ENCODE measurements around the gene TAF15.
A peak's percentile ranks its signal among the peaks of the same experiment; 100 is the strongest.

The TAF15 gene

GRCh38 chr17:35875072-35875799 lies 66.0 kb downstream of the TAF15 start:
- peak; percentile 37 for DNase-seq

GRCh38 chr17:35875800-35876139 lies 66.5 kb downstream of the TAF15 start:
- DNase-seq: no peak

GRCh38 chr17:35876534-35876933 lies 67.2 kb downstream of the TAF15 start:
- no peak for DNase-seq

- no peak for DNase-seq
Measured at GRCh38 chr17:35877345-35878029, 68.2 kb downstream of the TAF15 start.

GRCh38 chr17:35878361-35878760 lies 69.1 kb downstream of the TAF15 start:
- DNase-seq: no peak

- no peak for DNase-seq
Measured at GRCh38 chr17:35879773-35880654, 70.7 kb downstream of the TAF15 start, which contains the start of gene CCL5. Gene CCL5, minus strand, starts transcription at chr17:35880360.

- no peak for DNase-seq
Measured at GRCh38 chr17:35889241-35889640, 80.0 kb downstream of the TAF15 start.

- no peak for DNase-seq
Measured at GRCh38 chr17:35889818-35890773, 80.8 kb downstream of the TAF15 start.

- no peak for DNase-seq
Measured at GRCh38 chr17:35890774-35891155, 81.5 kb downstream of the TAF15 start.

GRCh38 chr17:35891269-35891668 lies 82.0 kb downstream of the TAF15 start:
- DNase-seq: no peak

- DNase-seq: no peak
Measured at GRCh38 chr17:35892091-35893035, 83.1 kb downstream of the TAF15 start.

GRCh38 chr17:35893751-35894150 lies 84.5 kb downstream of the TAF15 start:
- DNase-seq: no peak

GRCh38 chr17:35894206-35894605 lies 84.9 kb downstream of the TAF15 start:
- no peak for DNase-seq

- DNase-seq: peak; percentile 93
Measured at GRCh38 chr17:35895636-35896587, 86.6 kb downstream of the TAF15 start.

Data from KG1 (cell line).